22Rv1 (cell line): ENCODE results near the gene SLCO3A1.

ENCODE experiments used
- H3K27ac ChIP-seq: fragments of 450-650 bp; 2 replicates; pipeline ENCODE4 v1.5.1; 2017
- ZFX ChIP-seq: fragments of 450-650 bp; IDR thresholded peaks from 2 replicates; pipeline ENCODE4 v1.6.1; 2017; ENCODE audit warnings: antibody characterized with exemption, borderline replicate concordance
- TF ChIP-seq, protein P1 (sequence below): fragments of 450-650 bp; IDR thresholded peaks from 2 replicates; pipeline ENCODE4 v1.5.1; 2017; ENCODE audit warnings: mild to moderate bottlenecking

The SLCO3A1 gene

DNA sequence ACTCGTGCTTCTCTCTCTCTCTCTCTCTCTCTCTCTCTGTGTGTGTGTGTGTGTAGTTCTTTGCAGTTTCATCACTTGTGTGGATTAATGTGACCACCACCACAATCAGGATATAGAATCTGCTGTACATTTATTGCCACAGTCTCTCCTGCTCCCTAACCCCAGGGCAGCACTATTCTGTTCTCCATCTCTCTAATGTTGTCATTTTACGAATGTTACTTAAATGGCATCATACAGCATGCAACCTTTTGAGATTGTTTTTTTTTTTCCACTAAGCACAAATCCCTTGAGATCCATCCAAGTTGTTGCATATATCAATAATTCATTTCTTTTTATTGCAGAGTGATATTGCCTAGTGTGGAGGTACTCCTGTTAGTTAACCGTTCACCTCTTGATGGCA, 26.9 kb downstream of the SLCO3A1 start:
- no peak overlapping the region for H3K27ac ChIP-seq
- no peak for TF ChIP-seq ZFX
- TF ChIP-seq, protein P1, sequence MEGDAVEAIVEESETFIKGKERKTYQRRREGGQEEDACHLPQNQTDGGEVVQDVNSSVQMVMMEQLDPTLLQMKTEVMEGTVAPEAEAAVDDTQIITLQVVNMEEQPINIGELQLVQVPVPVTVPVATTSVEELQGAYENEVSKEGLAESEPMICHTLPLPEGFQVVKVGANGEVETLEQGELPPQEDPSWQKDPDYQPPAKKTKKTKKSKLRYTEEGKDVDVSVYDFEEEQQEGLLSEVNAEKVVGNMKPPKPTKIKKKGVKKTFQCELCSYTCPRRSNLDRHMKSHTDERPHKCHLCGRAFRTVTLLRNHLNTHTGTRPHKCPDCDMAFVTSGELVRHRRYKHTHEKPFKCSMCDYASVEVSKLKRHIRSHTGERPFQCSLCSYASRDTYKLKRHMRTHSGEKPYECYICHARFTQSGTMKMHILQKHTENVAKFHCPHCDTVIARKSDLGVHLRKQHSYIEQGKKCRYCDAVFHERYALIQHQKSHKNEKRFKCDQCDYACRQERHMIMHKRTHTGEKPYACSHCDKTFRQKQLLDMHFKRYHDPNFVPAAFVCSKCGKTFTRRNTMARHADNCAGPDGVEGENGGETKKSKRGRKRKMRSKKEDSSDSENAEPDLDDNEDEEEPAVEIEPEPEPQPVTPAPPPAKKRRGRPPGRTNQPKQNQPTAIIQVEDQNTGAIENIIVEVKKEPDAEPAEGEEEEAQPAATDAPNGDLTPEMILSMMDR: no peak

DNA sequence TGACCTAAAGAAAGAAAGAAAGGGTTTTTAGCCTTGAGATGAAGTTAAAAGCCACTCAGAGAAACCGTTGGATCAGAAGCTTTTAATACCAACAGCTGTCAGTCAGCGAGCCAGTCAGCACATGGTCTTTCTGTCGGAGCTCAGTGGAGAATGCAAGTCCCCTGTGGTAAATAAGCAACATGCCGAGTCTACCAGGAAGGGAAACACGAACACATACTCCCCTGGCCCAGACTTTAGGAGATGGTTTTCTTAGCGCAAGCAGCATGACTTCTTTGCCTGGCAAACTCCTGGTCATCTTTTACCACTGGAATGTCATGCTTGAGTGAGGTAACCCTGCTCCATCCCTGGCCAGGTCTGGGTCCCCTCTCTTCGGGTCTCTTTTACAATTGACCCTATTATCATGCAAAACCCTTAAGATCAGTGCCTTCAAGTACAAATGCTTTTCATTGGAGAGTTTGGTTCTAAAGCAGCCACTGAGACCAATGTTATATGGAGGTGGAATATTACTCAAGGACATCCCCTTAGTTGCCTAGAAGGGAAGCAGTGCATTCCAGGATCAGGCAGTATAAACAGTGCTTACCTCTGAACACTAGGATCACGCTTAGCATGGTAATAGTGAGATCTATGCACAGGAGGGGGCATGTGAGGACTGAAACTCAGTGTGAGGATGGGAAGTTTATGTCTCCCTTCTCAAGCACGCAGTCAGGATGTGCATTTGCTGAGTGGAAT, 28.2 kb downstream of the SLCO3A1 start:
- no peak overlapping the region for H3K27ac ChIP-seq
- TF ChIP-seq, protein P1: no peak
- no peak for TF ChIP-seq ZFX

DNA sequence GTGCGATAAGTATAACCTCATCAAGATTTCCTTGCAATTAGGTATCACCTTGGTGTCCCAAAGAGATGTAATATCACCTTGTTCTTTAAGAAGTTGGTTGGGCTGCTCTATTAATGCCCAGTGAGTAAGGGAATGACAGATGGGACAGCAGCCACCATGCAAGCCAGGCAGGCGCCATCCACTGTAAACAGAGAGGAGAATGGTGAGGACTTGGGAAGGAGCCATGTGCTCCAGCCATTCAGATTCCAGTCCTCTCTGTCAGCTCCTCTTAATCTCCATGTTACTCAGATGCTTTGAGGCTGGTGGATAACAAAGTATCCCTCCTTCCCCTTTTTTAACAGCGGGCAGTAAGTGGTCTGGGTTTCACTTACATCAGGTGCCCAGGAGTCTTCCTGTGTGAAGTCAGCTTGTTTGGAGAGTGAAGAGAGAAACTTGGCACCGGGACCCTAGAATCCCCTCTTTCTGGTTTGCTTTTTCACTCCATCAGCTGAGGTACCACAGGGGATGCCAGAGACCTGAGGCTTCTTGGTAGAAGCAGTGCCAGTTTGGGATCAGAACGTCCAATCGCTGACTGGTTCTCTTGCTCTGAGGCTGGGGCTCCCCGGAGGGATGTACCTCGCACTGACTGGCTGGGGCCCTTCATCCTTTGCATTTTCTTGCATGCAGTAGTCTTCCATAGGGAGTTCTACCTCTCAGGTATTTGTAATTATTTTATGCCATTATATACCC, 29.5 kb downstream of the SLCO3A1 start:
- H3K27ac ChIP-seq: no peak overlapping the region
- TF ChIP-seq, protein P1: no peak
- TF ChIP-seq ZFX: no peak

DNA sequence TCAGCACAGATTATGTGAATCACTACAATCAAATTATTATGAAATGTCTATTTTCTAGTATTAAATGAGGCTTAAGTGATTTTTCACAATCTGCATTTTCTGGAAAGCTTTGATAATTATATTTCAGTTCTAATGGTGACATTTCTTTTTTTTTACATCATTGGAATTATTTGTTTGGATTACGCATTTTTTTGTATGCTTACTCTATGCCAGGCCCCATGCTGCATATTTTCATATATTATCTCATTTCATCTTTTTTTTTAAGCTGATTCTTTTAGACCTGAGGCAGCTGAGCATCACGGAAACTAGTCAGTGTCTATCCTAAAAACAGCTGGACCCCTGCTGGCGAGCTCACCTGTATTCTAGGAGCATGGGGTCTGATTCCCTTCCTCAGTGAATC, 31.1 kb downstream of the SLCO3A1 start:
- H3K27ac ChIP-seq: no peak overlapping the region
- TF ChIP-seq, protein P1: no peak
- no peak for TF ChIP-seq ZFX

DNA sequence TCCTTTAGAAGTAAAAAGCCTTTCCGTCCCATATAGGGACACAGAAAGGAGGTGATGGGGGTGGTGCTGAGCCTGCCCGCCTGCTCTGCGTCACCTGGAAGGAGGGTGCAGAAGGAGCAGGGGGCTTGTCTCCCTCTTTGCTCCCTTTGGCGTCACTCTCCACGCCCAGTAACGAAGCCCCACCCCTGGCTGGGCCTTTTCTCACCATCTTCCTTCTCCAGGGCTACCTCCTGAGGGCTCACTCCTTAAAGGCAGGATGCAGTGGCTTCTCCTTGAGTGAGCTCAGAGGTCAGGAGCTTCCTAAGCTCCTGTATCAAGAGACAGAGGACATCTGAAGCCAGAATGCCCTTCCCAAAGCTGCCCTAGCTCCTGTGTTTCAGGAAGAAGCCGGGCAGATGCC, 31.5 kb downstream of the SLCO3A1 start:
- H3K27ac ChIP-seq: no peak overlapping the region
- TF ChIP-seq, protein P1: no peak
- TF ChIP-seq ZFX: no peak

DNA sequence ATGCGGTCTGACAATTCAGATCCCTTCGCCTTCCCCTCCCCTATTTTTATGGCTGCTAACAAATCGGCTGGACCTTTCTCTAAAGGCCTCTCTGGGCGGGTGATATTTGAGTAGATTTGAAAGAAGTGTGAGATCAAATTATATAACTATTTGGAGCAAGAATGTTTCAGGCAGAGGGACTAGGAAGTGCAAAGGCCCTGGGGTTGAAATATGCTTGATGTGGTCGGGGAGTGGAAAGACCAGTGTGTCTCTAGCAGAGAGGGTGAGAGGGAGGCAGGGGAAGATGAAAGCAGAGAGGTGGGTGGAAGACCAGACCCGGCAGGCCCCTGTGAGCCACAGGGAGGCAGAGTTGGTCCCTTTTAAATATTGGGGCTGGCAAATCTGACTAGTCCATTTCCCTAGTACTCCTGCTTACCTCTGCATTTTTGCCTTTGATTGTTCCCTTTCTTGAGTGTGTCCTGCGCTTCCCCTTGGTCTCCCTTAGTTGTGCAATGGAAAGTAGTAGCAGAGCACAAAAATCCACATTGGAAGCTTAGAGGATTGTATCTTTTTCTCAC, 32.3 kb downstream of the SLCO3A1 start:
- H3K27ac ChIP-seq: no peak overlapping the region
- TF ChIP-seq, protein P1: no peak
- no peak for TF ChIP-seq ZFX

DNA sequence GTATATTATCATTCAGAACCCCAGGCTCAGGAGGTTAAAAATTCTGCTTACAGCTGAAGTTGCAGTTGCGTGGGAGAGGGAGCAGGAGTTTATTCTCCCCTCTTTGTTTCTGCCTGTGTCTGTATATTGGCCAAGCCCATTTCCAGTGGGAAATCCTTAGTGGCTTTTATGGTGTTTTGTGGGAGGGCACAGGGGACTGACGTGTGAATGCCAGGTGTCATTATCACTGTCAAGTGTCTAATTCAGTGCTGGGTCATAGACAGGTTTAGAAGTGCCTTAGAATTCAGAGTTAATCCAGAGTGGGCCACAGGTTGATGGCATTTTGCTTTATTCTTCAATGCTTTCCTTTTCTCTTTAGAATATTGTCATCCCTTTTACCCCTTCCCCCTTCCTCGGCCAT, 33.4 kb downstream of the SLCO3A1 start:
- TF ChIP-seq ZFX: no peak
- TF ChIP-seq, protein P1: no peak
- no peak overlapping the region for H3K27ac ChIP-seq
